Fibroblast of lung (primary cell): Measurements from ENCODE around the gene RNU4-1.
"Not testable (repeated sequence)": the region's sequence is repeated elsewhere in the genome, so short reads cannot be mapped to it uniquely, and the experiment has no call there.

Source experiments
- CTCF ChIP-seq, 2 donors: IDR thresholded peaks in 1 of 2; conservative IDR thresholded peaks in 1 of 2; 1 replicate in 1 of 2; 2 replicates in 1 of 2; pipeline ENCODE4 v1.5.1; 2011 to 2012; ENCODE audit warnings: low read length in 2 of 2, control low read depth in 1 of 2, inconsistent platforms in 1 of 2, low read depth in 1 of 2, mild to moderate bottlenecking in 1 of 2
- EZH2 ChIP-seq: IDR thresholded peaks from 2 replicates; pipeline ENCODE4 v1.5.1; 2012; ENCODE audit warnings: low read length, control low read depth, mild to moderate bottlenecking; ENCODE audit errors: missing control alignments

- TF ChIP-seq CTCF (conservative IDR thresholded peaks at IDR 0.05 in 1 of 2, IDR thresholded peaks at IDR 0.05 in 1 of 2; ENCODE audit: low read depth in 1 of 2, low read length in 2 of 2); EZH2: not testable (repeated sequence)
Measured at GRCh38 chr12:120246705-120247104, 46.3 kb downstream of the RNU4-1 start.
